ENCODE data around the gene KRTAP5-11.
"Not testable (repeated sequence)": the region's sequence is repeated elsewhere in the genome, so short reads cannot be mapped to it uniquely, and the experiment has no call there.

The KRTAP5-11 gene

DNA sequence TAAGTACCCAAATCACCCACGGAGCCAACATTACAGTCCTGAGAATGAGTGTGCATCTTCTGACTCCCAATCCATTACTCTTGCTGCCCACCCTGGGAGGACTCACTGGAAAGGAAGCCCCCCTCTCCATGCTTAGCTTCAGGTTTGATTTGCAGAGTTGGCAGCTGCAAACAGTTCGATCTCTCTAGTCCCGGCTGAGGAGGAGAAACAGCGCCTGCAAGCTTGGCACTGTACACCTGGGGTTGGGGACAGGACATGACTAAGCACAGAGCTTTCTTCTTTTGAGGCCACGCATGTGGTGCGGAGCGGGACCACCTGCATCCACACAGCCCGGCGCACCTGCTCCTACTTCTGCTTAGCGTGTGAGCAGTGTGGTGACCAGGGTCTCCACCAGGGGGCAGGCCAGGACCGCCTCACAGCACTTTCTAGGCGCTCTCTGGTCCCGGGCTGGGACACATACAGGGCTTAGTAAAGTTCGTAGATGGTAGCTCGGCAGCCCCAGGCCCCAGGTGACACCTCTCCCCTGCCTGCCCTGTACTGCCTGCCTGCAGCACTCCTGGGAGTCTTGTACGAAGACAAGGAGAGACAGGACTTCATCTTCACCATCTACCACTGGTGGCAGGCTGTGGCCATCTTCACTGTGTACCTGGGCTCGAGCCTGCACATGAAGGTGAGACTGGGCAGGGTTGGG is 22.3 kb upstream of the KRTAP5-11 start:
- H3K36me3 ChIP-seq (replicated peaks); H3K4me3 ChIP-seq (ENCODE audit: low read depth, low read length); in situ Hi-C loops (cut with HindIII; ENCODE audit: low pct_ligation_motif_present, low sequenced_read_pairs); H3K27ac ChIP-seq: not testable (repeated sequence)
- DNase-seq, result peak; percentile 3
- peaks cover 14% of the 10 kb centered on the region for H3K27me3 ChIP-seq (replicated peaks)
- TF ChIP-seq, protein P1, sequence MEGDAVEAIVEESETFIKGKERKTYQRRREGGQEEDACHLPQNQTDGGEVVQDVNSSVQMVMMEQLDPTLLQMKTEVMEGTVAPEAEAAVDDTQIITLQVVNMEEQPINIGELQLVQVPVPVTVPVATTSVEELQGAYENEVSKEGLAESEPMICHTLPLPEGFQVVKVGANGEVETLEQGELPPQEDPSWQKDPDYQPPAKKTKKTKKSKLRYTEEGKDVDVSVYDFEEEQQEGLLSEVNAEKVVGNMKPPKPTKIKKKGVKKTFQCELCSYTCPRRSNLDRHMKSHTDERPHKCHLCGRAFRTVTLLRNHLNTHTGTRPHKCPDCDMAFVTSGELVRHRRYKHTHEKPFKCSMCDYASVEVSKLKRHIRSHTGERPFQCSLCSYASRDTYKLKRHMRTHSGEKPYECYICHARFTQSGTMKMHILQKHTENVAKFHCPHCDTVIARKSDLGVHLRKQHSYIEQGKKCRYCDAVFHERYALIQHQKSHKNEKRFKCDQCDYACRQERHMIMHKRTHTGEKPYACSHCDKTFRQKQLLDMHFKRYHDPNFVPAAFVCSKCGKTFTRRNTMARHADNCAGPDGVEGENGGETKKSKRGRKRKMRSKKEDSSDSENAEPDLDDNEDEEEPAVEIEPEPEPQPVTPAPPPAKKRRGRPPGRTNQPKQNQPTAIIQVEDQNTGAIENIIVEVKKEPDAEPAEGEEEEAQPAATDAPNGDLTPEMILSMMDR (IDR thresholded peaks at IDR 0.05; ENCODE audit: low read depth, low read length, missing control alignments), result peak; percentile 19

DNA sequence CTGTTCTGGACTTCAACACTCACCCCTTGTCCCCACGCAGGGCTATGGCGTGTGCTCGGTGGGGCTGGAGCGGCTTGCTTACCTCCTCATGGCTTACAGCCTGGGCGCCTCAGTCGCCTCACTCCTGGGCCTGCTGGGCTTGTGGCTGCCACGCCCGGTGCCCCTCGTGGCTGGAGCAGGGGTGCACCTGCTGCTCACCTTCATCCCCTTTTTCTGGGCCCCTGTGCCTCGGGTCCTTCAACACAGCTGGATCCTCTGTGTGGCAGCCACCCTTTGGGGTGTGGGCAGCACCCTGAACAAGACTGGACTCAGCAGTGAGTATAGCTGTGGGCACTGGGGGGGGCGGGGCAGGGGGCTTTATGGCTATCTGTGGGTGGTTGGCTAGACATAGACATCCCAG is 20.5 kb upstream of the KRTAP5-11 start:
- H3K27me3 ChIP-seq (replicated peaks), result peaks cover 12% of the 10 kb centered on the region
- H3K4me3 ChIP-seq (ENCODE audit: low read depth, low read length); DNase-seq; H3K36me3 ChIP-seq (replicated peaks); in situ Hi-C loops (cut with HindIII; ENCODE audit: low pct_ligation_motif_present, low sequenced_read_pairs); H3K27ac ChIP-seq: not testable (repeated sequence)

DNA sequence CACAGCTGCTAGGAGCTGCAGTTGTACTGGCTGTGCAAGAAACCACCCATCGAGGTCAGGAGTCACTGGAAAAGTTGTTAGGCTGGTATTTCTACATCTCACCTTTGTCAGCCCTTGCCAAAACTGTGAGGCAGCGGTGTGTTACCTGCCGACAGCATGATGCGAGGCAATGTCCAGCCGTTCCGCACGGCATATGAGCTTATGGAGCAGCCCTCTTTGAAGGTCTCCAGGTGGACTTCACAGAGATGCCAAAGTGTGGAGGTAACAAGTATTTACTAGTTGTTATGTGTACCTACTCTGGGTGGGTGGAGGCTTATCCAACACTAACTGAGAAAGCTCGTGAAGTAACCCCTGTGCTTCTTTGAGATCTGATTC is 6.9 kb upstream of the KRTAP5-11 start:
- H3K36me3 ChIP-seq (replicated peaks); H3K27ac ChIP-seq; DNase-seq; in situ Hi-C loops (cut with HindIII; ENCODE audit: low pct_ligation_motif_present, low sequenced_read_pairs); H3K4me3 ChIP-seq (ENCODE audit: low read depth, low read length); H3K27me3 ChIP-seq (replicated peaks): not testable (repeated sequence)

DNA sequence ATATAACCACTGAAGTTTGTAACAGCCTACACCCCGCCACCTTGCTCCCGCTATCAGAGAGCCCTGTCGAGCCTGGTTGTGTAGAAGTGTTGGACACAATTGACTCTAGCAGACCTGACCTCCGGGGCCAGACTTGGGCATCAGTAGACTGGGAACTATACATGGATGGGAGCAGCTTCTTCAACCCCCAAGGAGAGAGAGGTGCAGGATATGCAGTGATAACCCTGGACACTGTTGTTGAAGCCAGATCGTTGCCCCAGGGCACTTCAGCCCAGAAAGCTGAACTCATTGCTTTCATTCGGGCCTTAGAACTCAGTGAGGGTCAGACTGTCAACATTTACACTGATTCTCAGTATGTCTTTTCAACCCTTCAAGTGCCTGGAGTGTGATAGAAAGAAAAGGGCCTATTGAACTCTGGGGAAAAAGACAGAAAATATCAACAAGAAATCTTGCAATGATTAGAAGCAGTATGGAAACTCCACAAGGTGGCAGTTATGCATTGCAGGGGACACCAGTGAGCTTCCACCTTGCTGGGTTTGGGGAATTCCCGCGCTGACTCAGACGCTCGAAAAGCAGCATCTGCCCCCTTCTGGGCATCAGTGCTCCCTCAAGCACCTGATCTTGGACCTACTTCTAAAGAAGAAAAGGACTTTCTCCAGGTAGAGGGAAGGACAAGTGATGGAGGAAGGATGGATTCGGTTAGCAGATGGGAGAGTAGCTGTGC is 6.3 kb upstream of the KRTAP5-11 start:
- not testable (repeated sequence) for H3K27me3 ChIP-seq (replicated peaks); DNase-seq

DNA sequence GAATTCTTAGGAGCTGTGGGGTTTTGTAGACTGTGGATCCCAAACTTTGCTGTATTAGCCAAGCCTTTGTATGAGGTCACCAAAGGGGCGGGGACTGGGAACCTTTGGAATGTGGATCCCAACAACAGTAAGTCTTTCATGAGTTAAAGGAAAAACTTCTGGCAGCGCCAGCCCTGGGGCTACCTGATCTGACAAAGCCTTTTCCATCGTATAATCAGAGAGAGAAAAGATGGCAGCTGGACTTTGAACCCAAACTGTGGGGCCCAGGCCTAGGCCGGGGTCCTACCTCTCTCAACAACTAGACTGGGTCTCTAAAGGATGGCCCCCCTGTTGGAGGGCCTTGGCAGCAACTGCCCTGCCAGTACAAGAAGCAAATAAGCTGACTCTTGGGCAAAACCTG is 5.6 kb upstream of the KRTAP5-11 start:
- H3K27me3 ChIP-seq (replicated peaks); in situ Hi-C loops (cut with HindIII; ENCODE audit: low pct_ligation_motif_present, low sequenced_read_pairs); H3K36me3 ChIP-seq (replicated peaks); H3K27ac ChIP-seq; H3K4me3 ChIP-seq (ENCODE audit: low read depth, low read length); DNase-seq: not testable (repeated sequence)

More for the DNA sequence above, 6.3 kb upstream of the KRTAP5-11 start:
- H3K27ac ChIP-seq; H3K36me3 ChIP-seq (replicated peaks); H3K4me3 ChIP-seq (ENCODE audit: low read depth, low read length); in situ Hi-C loops (cut with HindIII; ENCODE audit: low pct_ligation_motif_present, low sequenced_read_pairs): not testable (repeated sequence)

DNA sequence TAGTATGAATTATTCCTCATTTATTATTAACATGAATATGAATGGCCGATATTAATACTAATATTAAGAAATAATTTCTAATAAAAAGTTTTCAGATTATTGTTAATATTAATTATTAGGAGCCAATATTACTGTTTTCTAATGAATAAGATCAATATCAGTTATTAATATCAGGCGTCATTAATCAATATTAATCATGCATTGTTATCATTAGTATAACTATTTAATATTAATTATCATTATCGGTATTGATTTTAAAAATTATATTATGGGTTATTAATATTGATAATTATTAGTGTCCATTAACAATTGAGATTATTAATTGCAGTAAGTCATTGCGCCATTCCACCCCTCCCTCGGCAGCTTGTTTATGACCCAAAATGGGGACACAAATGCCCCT is 3.0 kb upstream of the KRTAP5-11 start:
- H3K27ac ChIP-seq; H3K4me3 ChIP-seq (ENCODE audit: low read depth, low read length); H3K27me3 ChIP-seq (replicated peaks); H3K36me3 ChIP-seq (replicated peaks); DNase-seq; in situ Hi-C loops (cut with HindIII; ENCODE audit: low pct_ligation_motif_present, low sequenced_read_pairs): not testable (repeated sequence)

DNA sequence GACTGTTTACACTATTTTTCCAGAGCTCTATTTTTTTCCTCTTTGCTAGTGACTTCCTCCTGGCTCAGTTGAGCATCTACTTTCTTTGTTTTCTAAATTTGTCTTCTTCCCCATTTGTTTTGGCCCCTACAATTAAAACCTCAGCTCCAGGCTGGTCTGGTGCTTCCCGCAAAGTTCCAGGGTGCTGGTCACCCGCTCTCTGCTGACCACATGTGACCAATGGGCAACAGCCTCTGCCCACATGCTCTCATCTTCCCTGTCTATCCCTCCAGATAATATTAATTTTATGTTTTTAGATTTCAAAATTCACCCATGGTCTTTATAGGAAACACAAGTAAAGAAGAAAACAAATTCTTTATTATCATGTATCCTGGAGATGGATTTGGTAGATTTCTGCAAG is 294 bp upstream of the KRTAP5-11 start:
- H3K27ac ChIP-seq; H3K4me3 ChIP-seq (ENCODE audit: low read depth, low read length); DNase-seq; H3K36me3 ChIP-seq (replicated peaks); in situ Hi-C loops (cut with HindIII; ENCODE audit: low pct_ligation_motif_present, low sequenced_read_pairs); H3K27me3 ChIP-seq (replicated peaks): not testable (repeated sequence)

DNA sequence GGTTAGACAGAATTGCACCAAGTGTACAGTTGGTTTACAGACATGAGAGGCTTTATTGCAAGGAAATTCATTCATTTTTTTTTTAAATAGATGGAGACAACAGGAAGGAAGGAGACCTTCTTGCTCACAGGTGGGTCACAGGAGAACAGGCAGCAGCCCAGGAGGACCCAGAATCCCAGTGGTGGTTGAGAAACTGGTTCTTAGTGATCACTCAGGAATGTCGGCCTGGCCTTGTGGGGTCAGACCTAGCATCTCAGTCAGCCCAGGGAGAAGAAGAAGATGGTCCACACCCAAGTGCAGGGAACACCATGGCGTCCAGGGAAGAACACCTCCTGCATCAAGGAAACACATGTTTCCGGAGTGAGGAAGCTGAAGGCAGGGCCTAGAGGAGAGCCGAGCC is 849 bp downstream of the KRTAP5-11 start:
- Histone ChIP-seq H3K4me3 (ENCODE audit: low read depth, low read length) (no peak overlapping the region), H3K27ac (no peak overlapping the region), H3K27me3 (replicated peaks) (no peaks in the 10 kb centered on the region), H3K36me3 (replicated peaks) (no peaks in the 10 kb centered on the region)
- in situ Hi-C loops (cut with HindIII; ENCODE audit: low pct_ligation_motif_present, low sequenced_read_pairs), result no loop called here
- TF ChIP-seq, protein P1 (IDR thresholded peaks at IDR 0.05; ENCODE audit: low read depth, low read length, missing control alignments), result no peak
- DNase-seq, result no peak
